Neural progenitor cell (in vitro differentiated cells): ENCODE data around the gene FAM174B. TPM values are rescaled to one million over a fixed set of nuclear protein-coding genes. Genes with fewer than 3 reads are reported as not detected.

Experiments used
- DNase-seq: peaks from one replicate; pipeline ENCODE4 v3.0.0-alpha.2; 2016; ENCODE audit warnings: low spot score
- H2AFZ ChIP-seq: fragments of 200-600 bp; sonication (generic); replicated peaks from 2 replicates; pipeline ENCODE4 v1.6.1; 2016; ENCODE audit warnings: antibody characterized with exemption
- H3F3A ChIP-seq: fragments of 200-600 bp; sonication (generic); 2 replicates; pipeline ENCODE4 v1.6.1; 2016; ENCODE audit warnings: antibody characterized with exemption, low read depth
- H3K27ac ChIP-seq: fragments of 200-600 bp; sonication (generic); 2 replicates; pipeline ENCODE4 v1.5.1; 2016; ENCODE audit warnings: mild to moderate bottlenecking
- H3K27me3 ChIP-seq: fragments of 200-600 bp; sonication (generic); 2 replicates; pipeline ENCODE4 v1.6.1; 2016; ENCODE audit warnings: mild to moderate bottlenecking, moderate library complexity
- H3K36me3 ChIP-seq: fragments of 200-600 bp; sonication (generic); 2 replicates; pipeline ENCODE4 v1.5.1; 2016
- H3K4me1 ChIP-seq: fragments of 200-600 bp; sonication (generic); 2 replicates; pipeline ENCODE4 v1.6.1; 2016; ENCODE audit warnings: mixed run types
- H3K4me2 ChIP-seq: fragments of 200-600 bp; sonication (generic); 2 replicates; pipeline ENCODE4 v1.6.1; 2016
- H3K4me3 ChIP-seq: fragments of 200-600 bp; sonication (generic); 2 replicates; pipeline ENCODE4 v1.5.1; 2016
- H3K79me2 ChIP-seq: fragments of 200-600 bp; sonication (generic); 2 replicates; pipeline ENCODE4 v1.6.1; 2016; ENCODE audit warnings: low read depth
- H3K9ac ChIP-seq: fragments of 200-600 bp; sonication (generic); 2 replicates; pipeline ENCODE4 v1.6.1; 2016
- H3K9me3 ChIP-seq: fragments of 200-600 bp; sonication (generic); 2 replicates; pipeline ENCODE4 v1.5.1; 2016; ENCODE audit warnings: low read depth
- H4K20me1 ChIP-seq: fragments of 200-600 bp; sonication (generic); 2 replicates; pipeline ENCODE4 v1.6.1; 2016; ENCODE audit warnings: low read depth
- H3K27ac Mint-ChIP-seq: 3 replicates; pipeline ENCODE4 v1.8.0; 2021; ENCODE audit warnings: mixed read lengths
- H3K27me3 Mint-ChIP-seq: 2 replicates; pipeline ENCODE4 v1.8.0; 2022; ENCODE audit warnings: low read depth, mild to moderate bottlenecking, inconsistent platforms, moderate library complexity, mixed read lengths; ENCODE audit not compliant: insufficient read depth
- H3K36me3 Mint-ChIP-seq: 3 replicates; pipeline ENCODE4 v1.8.0; 2021; ENCODE audit warnings: mixed read lengths
- H3K4me1 Mint-ChIP-seq: 3 replicates; pipeline ENCODE4 v1.8.0; 2021; ENCODE audit warnings: mixed read lengths
- H3K4me3 Mint-ChIP-seq: 3 replicates; pipeline ENCODE4 v1.8.0; 2021; ENCODE audit warnings: mild to moderate bottlenecking, moderate library complexity, mixed read lengths
- H3K9me3 Mint-ChIP-seq: 3 replicates; pipeline ENCODE4 v1.8.0; 2020; ENCODE audit warnings: mixed read lengths
- CTCF ChIP-seq: fragments of 200-600 bp; sonication (generic); IDR thresholded peaks from 2 replicates; pipeline ENCODE4 v1.5.1; 2017; ENCODE audit warnings: antibody characterized with exemption, mild to moderate bottlenecking
- EZH2 ChIP-seq: fragments of 200-600 bp; sonication (generic); IDR thresholded peaks from 2 replicates; pipeline ENCODE4 v1.6.1; 2017; ENCODE audit warnings: antibody characterized with exemption, mild to moderate bottlenecking, moderate library complexity
- EZH2phosphoT487 ChIP-seq: fragments of 200-600 bp; sonication (generic); IDR thresholded peaks from 2 replicates; pipeline ENCODE4 v1.6.1; 2017; ENCODE audit warnings: antibody characterized with exemption
- total RNA-seq: library from RNA; depleted of rRNA; stranded (reverse); fragments of >200 nt; gene quantifications from 2 replicates; pipeline ENCODE4 v1.2.3, GENCODE V29; 2015; ENCODE audit warnings: low replicate concordance

Gene FAM174B
- total RNA-seq, 1 donor from 2014 or later = 8.6 TPM

GRCh38 chr15:92605225-92605944 lies 50.2 kb downstream of the FAM174B start:
- no peak overlapping the region for H3K4me3 ChIP-seq
- H3K9ac ChIP-seq = no peak overlapping the region
- H3K27me3 Mint-ChIP-seq = peaks cover 8% of the 10 kb centered on the region
- H3F3A ChIP-seq = no peaks in the 10 kb centered on the region
- no peak overlapping the region for H3K4me2 ChIP-seq
- no peak overlapping the region for H3K27ac Mint-ChIP-seq
- H3K36me3 Mint-ChIP-seq = peaks cover 3% of the 10 kb centered on the region
- H3K36me3 ChIP-seq = no peaks in the 10 kb centered on the region
- H3K4me1 Mint-ChIP-seq = peaks cover 14% of the 10 kb centered on the region
- no peaks in the 10 kb centered on the region for H3K79me2 ChIP-seq
- no peak overlapping the region for H3K4me3 Mint-ChIP-seq
- no peak overlapping the region for H3K27ac ChIP-seq
- H3K4me1 ChIP-seq = peaks cover 5% of the 10 kb centered on the region
- no peak for DNase-seq
- TF ChIP-seq EZH2phosphoT487 (no peak), CTCF (no peak), EZH2 (no peak)
- no peaks in the 10 kb centered on the region for H3K27me3 ChIP-seq
- no peaks in the 10 kb centered on the region for H4K20me1 ChIP-seq
- H3K9me3 Mint-ChIP-seq = peaks cover 20% of the 10 kb centered on the region
- no peak overlapping the region for H2AFZ ChIP-seq
- no peaks in the 10 kb centered on the region for H3K9me3 ChIP-seq

- Histone ChIP-seq H3K9me3 (no peaks in the 10 kb centered on the region), H3K9ac (no peak overlapping the region), H3K27me3 (no peaks in the 10 kb centered on the region), H4K20me1 (no peaks in the 10 kb centered on the region), H2AFZ (no peak overlapping the region), H3K79me2 (no peaks in the 10 kb centered on the region), H3K4me2 (no peak overlapping the region), H3F3A (no peaks in the 10 kb centered on the region), H3K36me3 (no peaks in the 10 kb centered on the region), H3K27ac (no peak overlapping the region), H3K4me3 (no peak overlapping the region), H3K4me1 (no peaks in the 10 kb centered on the region)
- H3K27ac Mint-ChIP-seq = no peak overlapping the region
- H3K36me3 Mint-ChIP-seq = peaks cover 3% of the 10 kb centered on the region
- no peak overlapping the region for H3K4me3 Mint-ChIP-seq
- peaks cover 7% of the 10 kb centered on the region for H3K4me1 Mint-ChIP-seq
- H3K9me3 Mint-ChIP-seq = peaks cover 20% of the 10 kb centered on the region
- no peak for TF ChIP-seq EZH2phosphoT487
- no peak for TF ChIP-seq EZH2
- no peak for TF ChIP-seq CTCF
- no peak for DNase-seq
- H3K27me3 Mint-ChIP-seq = no peaks in the 10 kb centered on the region
Measured at GRCh38 chr15:92603743-92604470, 51.7 kb downstream of the FAM174B start.

GRCh38 chr15:92603278-92603677 lies 52.3 kb downstream of the FAM174B start:
- DNase-seq = no peak
- no peak overlapping the region for H3K27ac ChIP-seq
- peaks cover 3% of the 10 kb centered on the region for H3K36me3 Mint-ChIP-seq
- H3K36me3 ChIP-seq = no peaks in the 10 kb centered on the region
- no peaks in the 10 kb centered on the region for H3K27me3 ChIP-seq
- H3K4me1 Mint-ChIP-seq = peaks cover 7% of the 10 kb centered on the region
- H3K27ac Mint-ChIP-seq = no peak overlapping the region
- H3K4me1 ChIP-seq = no peaks in the 10 kb centered on the region
- no peaks in the 10 kb centered on the region for H4K20me1 ChIP-seq
- H3K9ac ChIP-seq = no peak overlapping the region
- H3K4me3 ChIP-seq = no peak overlapping the region
- TF ChIP-seq EZH2 (no peak), EZH2phosphoT487 (no peak), CTCF (no peak)
- H3K9me3 ChIP-seq = no peaks in the 10 kb centered on the region
- H2AFZ ChIP-seq = no peak overlapping the region
- H3K4me2 ChIP-seq = no peak overlapping the region
- H3K27me3 Mint-ChIP-seq = no peaks in the 10 kb centered on the region
- H3K79me2 ChIP-seq = no peaks in the 10 kb centered on the region
- H3F3A ChIP-seq = no peaks in the 10 kb centered on the region
- H3K9me3 Mint-ChIP-seq = peaks cover 20% of the 10 kb centered on the region
- no peak overlapping the region for H3K4me3 Mint-ChIP-seq
